SK-N-SH (cell line): ENCODE measurements around the gene CENPU. TPM values are rescaled to one million over a fixed set of nuclear protein-coding genes. Genes with fewer than 3 reads are reported as not detected.

ENCODE experiments used
- CTCF ChIA-PET: fragments of 300-600, 350-600 bp; formaldehyde crosslinking; extraction: SDS; loops from one replicate; lab custom pipeline; 2021; lab: Yijun Ruan, JAX
- POLR2A ChIA-PET: fragments of 350-600 bp; sonication (Branson Sonifier 250); formaldehyde crosslinking; extraction: SDS; loops from one replicate; lab custom pipeline; 2020; ENCODE audit warnings: antibody characterized with exemption, inconsistent platforms; lab: Yijun Ruan, JAX
- DNase-seq: peaks from one replicate; pipeline ENCODE4 v3.0.0; 2012
- H2AFZ ChIP-seq: fragments of 200-600 bp; sonication (generic); 2 replicates; pipeline ENCODE4 v1.8.1; 2016; ENCODE audit warnings: antibody characterized with exemption, mild to moderate bottlenecking, low read depth
- H3F3A ChIP-seq: fragments of 200-600 bp; sonication (generic); replicated peaks from 2 replicates; pipeline ENCODE3; 2016; ENCODE audit warnings: antibody characterized with exemption, mild to moderate bottlenecking; ENCODE audit not compliant: insufficient read depth
- H3K27ac ChIP-seq, 2 experiments: fragments of 200-500 bp in 1 of 2; fragments of 200-600 bp in 1 of 2; sonication (Bioruptor generic) in 1 of 2; sonication (generic), shearing (Covaris generic) in 1 of 2; 2 replicates each; pipeline versions ENCODE4 v1.5.1 to v1.6.1; 2014 to 2016; ENCODE audit warnings: low read depth in 2 of 2, inconsistent platforms in 1 of 2, low read length in 1 of 2, mild to moderate bottlenecking in 1 of 2, mixed read lengths in 1 of 2
- H3K27me3 ChIP-seq: fragments of 200-600 bp; sonication (generic), shearing (Covaris generic); 2 replicates; pipeline ENCODE4 v1.6.1; 2016; ENCODE audit warnings: mixed run types; ENCODE audit not compliant: insufficient read depth
- H3K36me3 ChIP-seq, 2 experiments: fragments of 200-500 bp in 1 of 2; fragments of 200-600 bp in 1 of 2; sonication (Bioruptor generic) in 1 of 2; sonication (generic) in 1 of 2; replicated peaks in 1 of 2; 2 replicates each; pipeline versions ENCODE3 to v1.5.1; 2014 to 2016; ENCODE audit warnings: low read length in 1 of 2, mild to moderate bottlenecking in 1 of 2; ENCODE audit not compliant: insufficient read depth in 2 of 2, control insufficient read depth in 1 of 2
- H3K4me1 ChIP-seq, 2 experiments: fragments of 200-500 bp in 1 of 2; fragments of 200-600 bp in 1 of 2; sonication (Bioruptor generic) in 1 of 2; sonication (generic), shearing (Covaris generic) in 1 of 2; 2 replicates each; pipeline versions ENCODE4 v1.5.1 to v1.6.1; 2014 to 2016; ENCODE audit warnings: low read depth in 1 of 2, low read length in 1 of 2, mixed run types in 1 of 2; ENCODE audit not compliant: insufficient read depth in 2 of 2, control insufficient read depth in 1 of 2
- H3K4me2 ChIP-seq: fragments of 200-600 bp; sonication (generic), shearing (Covaris generic); 2 replicates; pipeline ENCODE4 v1.6.1; 2017; ENCODE audit warnings: mixed run types
- H3K4me3 ChIP-seq, 2 experiments: fragments of 200-500 bp in 1 of 2; fragments of 200-600 bp in 1 of 2; sonication (Bioruptor generic) in 1 of 2; sonication (generic), shearing (Covaris generic) in 1 of 2; 2 replicates each; pipeline versions ENCODE4 v1.5.1 to v1.8.1; 2014 to 2016; ENCODE audit warnings: low read depth in 2 of 2, inconsistent platforms in 1 of 2, low read length in 1 of 2, mild to moderate bottlenecking in 1 of 2, mixed read lengths in 1 of 2, moderate library complexity in 1 of 2
- H3K79me2 ChIP-seq: fragments of 200-600 bp; sonication (generic); 2 replicates; pipeline ENCODE4 v1.8.1; 2017; ENCODE audit warnings: mild to moderate bottlenecking; ENCODE audit not compliant: insufficient read depth
- H3K9ac ChIP-seq: fragments of 200-600 bp; sonication (generic); 2 replicates; pipeline ENCODE4 v1.6.1; 2017; ENCODE audit warnings: mixed run types
- H3K9me2 ChIP-seq: fragments of 200-600 bp; sonication (generic); 2 replicates; pipeline ENCODE4 v1.6.1; 2017; ENCODE audit warnings: mixed run types
- H3K9me3 ChIP-seq: fragments of 200-600 bp; sonication (generic); 2 replicates; pipeline ENCODE4 v1.6.1; 2017; ENCODE audit warnings: mixed run types, mild to moderate bottlenecking, moderate library complexity
- H4K20me1 ChIP-seq: fragments of 200-600 bp; sonication (generic); 2 replicates; pipeline ENCODE4 v1.6.1; 2017; ENCODE audit warnings: mild to moderate bottlenecking, mixed run types; ENCODE audit not compliant: insufficient read depth
- CHD2 ChIP-seq: fragments of 150-350 bp; IDR thresholded peaks from 2 replicates; pipeline ENCODE4 v1.6.1; 2018; ENCODE audit warnings: low read length; ENCODE audit not compliant: partially characterized antibody
- CTCF ChIP-seq: fragments of 200-600 bp; sonication (generic); IDR thresholded peaks from 2 replicates; pipeline ENCODE4 v1.6.1; 2017; ENCODE audit warnings: antibody characterized with exemption, mild to moderate bottlenecking, moderate library complexity
- EZH2phosphoT487 ChIP-seq: fragments of 200-600 bp; sonication (generic); IDR thresholded peaks from 2 replicates; pipeline ENCODE4 v1.6.1; 2017; ENCODE audit warnings: low read depth, mixed run types, mild to moderate bottlenecking, antibody characterized with exemption, moderate library complexity, borderline replicate concordance
- FOSL2 ChIP-seq: IDR thresholded peaks from 2 replicates; pipeline ENCODE4 v1.4.0; 2012; ENCODE audit warnings: low read depth, mild to moderate bottlenecking, moderate library complexity, borderline replicate concordance
- IRF3 ChIP-seq: fragments of 150-350 bp; IDR thresholded peaks from 2 replicates; pipeline ENCODE4 v1.6.1; 2016; ENCODE audit warnings: mild to moderate bottlenecking, low read depth, low read length
- JUND ChIP-seq: IDR thresholded peaks from 2 replicates; pipeline ENCODE4 v1.4.0; 2012
- MAX ChIP-seq: IDR thresholded peaks from 2 replicates; pipeline ENCODE4 v1.4.0; 2012; ENCODE audit warnings: low read depth
- MEF2A ChIP-seq: IDR thresholded peaks from 2 replicates; pipeline ENCODE4 v1.4.0; 2012; ENCODE audit warnings: low read depth, borderline replicate concordance
- MXI1 ChIP-seq: IDR thresholded peaks from 2 replicates; pipeline ENCODE4 v1.6.1; 2012; ENCODE audit warnings: mild to moderate bottlenecking, low read depth, low read length, improper control_type of control experiment
- NFIC ChIP-seq: IDR thresholded peaks from 2 replicates; pipeline ENCODE4 v1.4.0; 2012; ENCODE audit warnings: borderline replicate concordance
- NRF1 ChIP-seq: IDR thresholded peaks from 2 replicates; pipeline ENCODE4 v1.6.1; 2012; ENCODE audit warnings: low read depth, mild to moderate bottlenecking, low read length
- POLR2AphosphoS5 ChIP-seq: IDR thresholded peaks from 2 replicates; pipeline ENCODE4 v1.6.1; 2012; ENCODE audit warnings: low read depth, low read length
- RAD21 ChIP-seq: IDR thresholded peaks from 2 replicates; pipeline ENCODE4 v1.6.1; 2012; ENCODE audit warnings: mild to moderate bottlenecking, low read length
- RCOR1 ChIP-seq: fragments of 150-350 bp; IDR thresholded peaks from 2 replicates; pipeline ENCODE4 v1.6.1; 2017; ENCODE audit warnings: antibody characterized with exemption, low read length
- REST ChIP-seq: IDR thresholded peaks from 2 replicates; pipeline ENCODE4 v1.6.1; 2012; ENCODE audit warnings: mild to moderate bottlenecking, low read depth, low read length, moderate library complexity
- RFX5 ChIP-seq: IDR thresholded peaks from 2 replicates; pipeline ENCODE4 v1.6.1; 2012; ENCODE audit warnings: mild to moderate bottlenecking, improper control_type of control experiment, low read length
- TCF12 ChIP-seq: IDR thresholded peaks from 2 replicates; pipeline ENCODE4 v1.4.0; 2012
- TEAD4 ChIP-seq: IDR thresholded peaks from 2 replicates; pipeline ENCODE4 v1.4.0; 2012; ENCODE audit warnings: mild to moderate bottlenecking, borderline replicate concordance; ENCODE audit not compliant: insufficient read depth
- USF1 ChIP-seq: IDR thresholded peaks from 2 replicates; pipeline ENCODE4 v1.4.0; 2012; ENCODE audit warnings: low read depth, borderline replicate concordance
- YY1 ChIP-seq: IDR thresholded peaks from 2 replicates; pipeline ENCODE4 v1.4.0; 2012; ENCODE audit warnings: low read depth, mild to moderate bottlenecking
- ZBTB33 ChIP-seq: IDR thresholded peaks from 2 replicates; pipeline ENCODE4 v1.4.0; 2012; ENCODE audit warnings: low read depth, borderline replicate concordance
- WGBS: methylation state at CpG from one replicate; pipeline ENCODE4 v1.1.6; 2017; ENCODE audit warnings: low lambda C conversion rate; 5-methylcytosine and 5-hydroxymethylcytosine counted together
- polyA plus RNA-seq, 3 experiments: library from polyadenylated mRNA; depleted of rRNA; stranded (reverse); fragments of >200 nt; gene quantifications; 2 replicates each; pipeline ENCODE4 v1.2.3, GENCODE V29; 2012

The CENPU gene
- polyA plus RNA-seq (2012; rRNA removed): 8.7 and 9.6 TPM in 2 replicates
- polyA plus RNA-seq (2012; cell fraction: cytosol; rRNA removed): 14.4 and 19.1 TPM in 2 replicates
- 3.9 and 8.2 TPM in 2 replicates for polyA plus RNA-seq (2012; cell fraction: nucleus; rRNA removed)

- no peaks in the 10 kb centered on the region for H3K9me2 ChIP-seq
- ChIA-PET POLR2A (interaction anchor here (0.8 to 1.6 kb wide), 6 partner anchors 12 to 662 kb away, joined by 3 to 7 read pairs (median 3); partner anchors contain the start of genes IRF2 and LRP2BP), CTCF (interaction anchor here (0.8 to 3.2 kb wide), 11 partner anchors 9 to 450 kb away, joined by 3 to 17 read pairs (median 4); no protein-coding TSS in a partner anchor)
- peak within 1 kb of the TSS; percentile 94 for H3K9ac ChIP-seq
- H2AFZ ChIP-seq: peak within 1 kb of the TSS; percentile 98
- H3K4me2 ChIP-seq: peak within 1 kb of the TSS; percentile 95
- H3K9me3 ChIP-seq: no peaks in the 10 kb centered on the region
- H3K4me1 ChIP-seq: peaks cover 11 to 18% of the 10 kb centered on the region in 2 experiments; a peak in 3 of 4 replicates
- peaks cover 5 to 10% of the 10 kb centered on the region in 2 experiments for H3K36me3 ChIP-seq
- no peaks in the 10 kb centered on the region for H3K27me3 ChIP-seq
- peak within 1 kb of the TSS; percentile 53 to 85 for H3K27ac ChIP-seq
- H3F3A ChIP-seq: peaks cover 2% of the 10 kb centered on the region
- 1% methylated on average over 21 of the region's 69 CpGs for WGBS
- DNase-seq: peak; percentile 99
- H3K4me3 ChIP-seq: peak within 1 kb of the TSS; percentile 95 to 97
- no peaks in the 10 kb centered on the region for H4K20me1 ChIP-seq
- peaks cover 43% of the 10 kb centered on the region for H3K79me2 ChIP-seq
- TF ChIP-seq JUND: peak; percentile 99
- peak; percentile 36; the same call in 1 of the 2 replicates for TF ChIP-seq REST
- TF ChIP-seq USF1: peak; percentile 78
- no peak for TF ChIP-seq EZH2phosphoT487
- TF ChIP-seq RAD21: no peak; the same call in 1 of the 2 replicates
- peak; percentile 66; the same call in 1 of the 2 replicates for TF ChIP-seq NFIC
- TF ChIP-seq MEF2A: no peak
- peak; percentile 46; the same call in 1 of the 2 replicates for TF ChIP-seq ZBTB33
- TF ChIP-seq TEAD4: 0 out of 2 replicates have a peak, but pooled peaks have one; percentile 48
- no peak for TF ChIP-seq FOSL2
- peak; percentile 58; the same call in 1 of the 2 replicates for TF ChIP-seq TCF12
- TF ChIP-seq RCOR1: peak; percentile 86
- TF ChIP-seq CHD2: peak; percentile 93
- no peak for TF ChIP-seq CTCF
- TF ChIP-seq MAX: peak; percentile 94
- peak; percentile 90 for TF ChIP-seq RFX5
- peak; percentile 80 for TF ChIP-seq POLR2AphosphoS5
- peak; percentile 83 for TF ChIP-seq YY1
- TF ChIP-seq MXI1: peak; percentile 93
- TF ChIP-seq IRF3: 0 out of 2 replicates have a peak, but pooled peaks have one; percentile 20
- TF ChIP-seq NRF1: peak; percentile 97
Measured at GRCh38 chr4:184733654-184734524, at the start of gene CENPU. TSS of gene CENPU (minus strand) at chr4:184734096. CDS start at chr4:184734062, 34 bp downstream.
